Measurements from ENCODE around the gene PHF1. TPM values are rescaled to one million over a fixed set of nuclear protein-coding genes. Genes with fewer than 3 reads are reported as not detected.

PHF1 gene
- total RNA-seq, 1 donor from 2014 or later: 83.4 TPM

GRCh38 chr6:33439956-33440648 lies 29.3 kb downstream of the PHF1 start:
- TF ChIP-seq CTCF (IDR thresholded peaks at IDR 0.05): no peak
- Mint-ChIP-seq H3K9me3 (no peaks in the 10 kb centered on the region), H3K36me3 (ENCODE audit: low read depth) (peaks cover 82% of the 10 kb centered on the region), H3K27me3 (no peaks in the 10 kb centered on the region), H3K4me1 (peaks cover 3% of the 10 kb centered on the region), H3K4me3 (no peak overlapping the region), H3K27ac (no peak overlapping the region)
- ATAC-seq (ENCODE audit: low read depth) (no peak), DNase-seq (no peak)
- POLR2A ChIA-PET: no interaction called here
- intact Hi-C loops (cut with micrococcal nuclease): no loop called here
- CTCF ChIA-PET: no interaction called here

GRCh38 chr6:33440649-33441309 lies 30.0 kb downstream of the PHF1 start:
- ChIA-PET POLR2A (interaction anchor here (1.1 kb wide), 2 partner anchors 8 to 13 kb away, joined by 3 read pairs; partner anchors contain the start of gene ZBTB9), CTCF (no interaction called here)
- Mint-ChIP-seq H3K27me3 (no peaks in the 10 kb centered on the region), H3K36me3 (ENCODE audit: low read depth) (peaks cover 75% of the 10 kb centered on the region), H3K9me3 (no peaks in the 10 kb centered on the region), H3K4me1 (no peaks in the 10 kb centered on the region), H3K27ac (no peak overlapping the region), H3K4me3 (no peak overlapping the region)
- ATAC-seq (ENCODE audit: low read depth) (no peak), DNase-seq (no peak)
- no peak for TF ChIP-seq CTCF (IDR thresholded peaks at IDR 0.05)
- intact Hi-C loops (cut with micrococcal nuclease): no loop called here

- H3K27ac Mint-ChIP-seq: no peak overlapping the region
- no peaks in the 10 kb centered on the region for H3K4me1 Mint-ChIP-seq
- no peaks in the 10 kb centered on the region for H3K9me3 Mint-ChIP-seq
- no peaks in the 10 kb centered on the region for H3K27me3 Mint-ChIP-seq
- intact Hi-C loops (cut with micrococcal nuclease): no loop called here
- ATAC-seq (ENCODE audit: low read depth) (no peak), DNase-seq (no peak)
- H3K36me3 Mint-ChIP-seq (ENCODE audit: low read depth): peaks cover 76% of the 10 kb centered on the region
- CTCF ChIA-PET: no interaction called here
- POLR2A ChIA-PET: interaction anchor here (1.1 kb wide), 2 partner anchors 9 to 13 kb away, joined by 3 read pairs; partner anchors contain the start of gene ZBTB9
- no peak overlapping the region for H3K4me3 Mint-ChIP-seq
- no peak for TF ChIP-seq CTCF (IDR thresholded peaks at IDR 0.05)
These were observed 30.6 kb downstream of the PHF1 start for GRCh38 chr6:33441457-33441856.

GRCh38 chr6:33442283-33442682 lies 31.5 kb downstream of the PHF1 start:
- CTCF ChIA-PET: no interaction called here
- intact Hi-C loops (cut with micrococcal nuclease): no loop called here
- TF ChIP-seq CTCF (IDR thresholded peaks at IDR 0.05): no peak
- DNase-seq (no peak), ATAC-seq (ENCODE audit: low read depth) (no peak)
- no peaks in the 10 kb centered on the region for H3K9me3 Mint-ChIP-seq
- no peaks in the 10 kb centered on the region for H3K27me3 Mint-ChIP-seq
- no peaks in the 10 kb centered on the region for H3K4me1 Mint-ChIP-seq
- peaks cover 73% of the 10 kb centered on the region for H3K36me3 Mint-ChIP-seq (ENCODE audit: low read depth)
- no peak overlapping the region for H3K27ac Mint-ChIP-seq
- POLR2A ChIA-PET: interaction anchor here (1.4 kb wide), 1 partner anchor 11 kb away, joined by 5 read pairs; no protein-coding TSS in a partner anchor
- no peak overlapping the region for H3K4me3 Mint-ChIP-seq

GRCh38 chr6:33443025-33443424 lies 32.2 kb downstream of the PHF1 start:
- Mint-ChIP-seq H3K4me1 (no peaks in the 10 kb centered on the region), H3K27me3 (no peaks in the 10 kb centered on the region), H3K36me3 (ENCODE audit: low read depth) (peaks cover 73% of the 10 kb centered on the region), H3K9me3 (no peaks in the 10 kb centered on the region), H3K4me3 (no peak overlapping the region), H3K27ac (no peak overlapping the region)
- intact Hi-C loops (cut with micrococcal nuclease): no loop called here
- DNase-seq (no peak), ATAC-seq (ENCODE audit: low read depth) (no peak)
- ChIA-PET CTCF (interaction anchor here (0.6 kb wide), 1 partner anchor 84 kb away, joined by 3 read pairs; no protein-coding TSS in a partner anchor), POLR2A (interaction anchor here (1.4 kb wide), 1 partner anchor 12 kb away, joined by 5 read pairs; no protein-coding TSS in a partner anchor)
- TF ChIP-seq CTCF (IDR thresholded peaks at IDR 0.05): no peak
